Mucosa of stomach (tissue), 1 donor: ENCODE measurements around the gene TMSB4X.

Source experiments
- H3K27me3 ChIP-seq: one replicate; pipeline ENCODE4 v1.7.0; 2013; ENCODE audit warnings: mild to moderate bottlenecking, low read length; ENCODE audit not compliant: control insufficient read depth, insufficient read depth
- H3K36me3 ChIP-seq: one replicate; pipeline ENCODE4 v1.7.0; 2013; ENCODE audit warnings: low read length; ENCODE audit not compliant: control insufficient read depth, insufficient read depth
- H3K4me1 ChIP-seq: one replicate; pipeline ENCODE4 v1.7.0; 2013; ENCODE audit warnings: mild to moderate bottlenecking, low read length; ENCODE audit not compliant: control insufficient read depth, insufficient read depth
- H3K4me3 ChIP-seq: one replicate; pipeline ENCODE4 v1.7.0; 2013; ENCODE audit warnings: low read length
- H3K9ac ChIP-seq: one replicate; pipeline ENCODE4 v1.7.0; 2013; ENCODE audit warnings: mild to moderate bottlenecking, low read length, moderate library complexity
- H3K9me3 ChIP-seq: one replicate; pipeline ENCODE4 v1.7.0; 2013; ENCODE audit warnings: mild to moderate bottlenecking, low read length, moderate library complexity; ENCODE audit not compliant: control insufficient read depth
- donor health status: Pancreatic carcinoma.

The TMSB4X gene

GRCh38 chrX:12993826-12994225 lies 18.9 kb downstream of the TMSB4X start:
- Histone ChIP-seq H3K4me3 (no peak overlapping the region), H3K9me3 (no peaks in the 10 kb centered on the region), H3K36me3 (no peaks in the 10 kb centered on the region), H3K9ac (no peak overlapping the region), H3K27me3 (no peaks in the 10 kb centered on the region), H3K4me1 (peaks cover 30% of the 10 kb centered on the region)

GRCh38 chrX:12994321-12994720 lies 19.4 kb downstream of the TMSB4X start:
- Histone ChIP-seq H3K4me1 (peaks cover 33% of the 10 kb centered on the region), H3K9me3 (no peaks in the 10 kb centered on the region), H3K4me3 (no peak overlapping the region), H3K9ac (no peak overlapping the region), H3K36me3 (no peaks in the 10 kb centered on the region), H3K27me3 (no peaks in the 10 kb centered on the region)

DNA sequence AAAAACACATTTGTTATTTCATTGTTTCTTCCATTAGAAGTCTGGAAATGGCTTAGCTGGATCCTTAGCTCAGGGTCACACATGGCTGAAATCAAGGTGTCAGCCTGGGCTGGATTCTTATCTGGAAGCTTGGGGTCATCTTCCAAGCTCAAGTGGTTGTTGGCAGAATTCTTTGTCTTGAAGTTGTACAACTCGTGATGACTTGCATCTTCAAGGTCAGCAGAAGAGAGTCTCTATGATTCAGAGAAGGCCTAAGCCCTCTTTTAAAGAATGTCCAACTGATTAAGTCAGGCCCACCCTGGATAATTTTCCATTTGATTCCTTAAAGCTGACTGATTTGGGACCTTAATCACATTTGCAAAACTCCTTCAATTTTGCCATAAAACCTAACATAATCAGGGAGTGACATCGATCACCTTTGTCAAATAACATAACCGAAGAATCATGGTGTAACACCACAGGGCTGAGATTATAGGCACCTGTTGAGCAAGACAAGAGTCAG lies 22.1 kb downstream of the TMSB4X start:
- no peaks in the 10 kb centered on the region for H3K9me3 ChIP-seq
- H3K4me3 ChIP-seq: no peak overlapping the region
- H3K4me1 ChIP-seq: peaks cover 48% of the 10 kb centered on the region
- H3K27me3 ChIP-seq: no peaks in the 10 kb centered on the region
- H3K9ac ChIP-seq: no peak overlapping the region
- no peaks in the 10 kb centered on the region for H3K36me3 ChIP-seq

DNA sequence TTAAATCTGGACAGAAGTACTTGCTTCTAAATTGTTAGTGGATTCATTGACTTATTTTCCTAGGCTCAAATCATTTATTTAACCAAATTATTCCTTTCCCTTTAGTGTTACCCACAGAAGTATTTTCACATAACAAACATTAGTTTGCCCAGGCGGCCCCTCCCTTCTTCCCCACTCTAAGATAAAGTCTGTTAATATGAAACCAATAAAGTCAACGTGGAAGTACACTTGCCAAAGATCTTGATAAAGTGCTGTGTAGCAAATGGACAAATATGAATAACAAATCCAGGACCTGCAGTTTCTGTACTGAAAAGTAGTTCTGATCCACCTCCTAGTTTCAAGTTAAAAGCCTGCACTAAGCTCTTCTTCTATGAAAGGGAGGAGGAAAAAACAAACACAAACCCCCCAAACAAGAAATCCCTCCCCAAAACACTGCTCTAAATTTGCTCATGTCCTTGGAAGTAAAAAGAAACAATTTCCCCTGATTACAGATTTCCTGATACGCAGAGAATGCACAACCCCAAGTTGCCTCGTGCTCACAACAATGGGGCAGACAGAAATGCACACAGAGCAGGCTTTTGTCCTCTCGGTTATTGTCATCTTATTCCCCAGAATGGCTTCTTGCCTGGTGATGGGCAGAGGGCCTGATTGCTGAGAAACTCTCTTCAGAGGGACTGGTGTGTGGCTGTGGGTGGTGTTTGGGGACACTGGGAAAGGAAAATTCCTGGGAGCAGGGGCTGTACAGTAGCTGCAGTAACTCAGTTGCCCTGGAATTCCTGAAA lies 23.2 kb downstream of the TMSB4X start:
- H3K9ac ChIP-seq: peak overlapping the region; percentile 59
- H3K36me3 ChIP-seq: no peaks in the 10 kb centered on the region
- H3K9me3 ChIP-seq: no peaks in the 10 kb centered on the region
- peaks cover 48% of the 10 kb centered on the region for H3K4me1 ChIP-seq
- H3K27me3 ChIP-seq: no peaks in the 10 kb centered on the region
- no peak overlapping the region for H3K4me3 ChIP-seq

DNA sequence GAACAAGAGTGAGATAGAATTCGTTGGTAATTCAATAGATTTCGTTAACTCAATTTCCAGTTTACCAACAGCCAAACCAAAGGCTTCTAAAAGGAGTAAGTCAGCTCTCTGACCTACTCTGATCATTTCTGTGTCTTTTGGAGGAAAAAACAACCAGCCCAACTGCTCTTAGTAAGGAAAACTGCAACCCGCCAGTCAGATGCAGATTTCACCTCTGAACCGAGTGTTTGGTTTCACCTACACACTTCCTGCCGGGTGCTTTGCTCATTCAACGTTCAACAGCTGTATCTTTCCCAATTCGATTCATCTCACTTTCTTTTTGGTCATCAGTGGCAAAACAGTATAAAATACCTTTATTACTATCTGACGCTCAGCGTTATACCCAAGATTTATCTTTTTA lies 24.5 kb downstream of the TMSB4X start:
- H3K36me3 ChIP-seq: no peaks in the 10 kb centered on the region
- H3K4me1 ChIP-seq: peaks cover 41% of the 10 kb centered on the region
- no peak overlapping the region for H3K4me3 ChIP-seq
- H3K27me3 ChIP-seq: no peaks in the 10 kb centered on the region
- no peaks in the 10 kb centered on the region for H3K9me3 ChIP-seq
- H3K9ac ChIP-seq: no peak overlapping the region

DNA sequence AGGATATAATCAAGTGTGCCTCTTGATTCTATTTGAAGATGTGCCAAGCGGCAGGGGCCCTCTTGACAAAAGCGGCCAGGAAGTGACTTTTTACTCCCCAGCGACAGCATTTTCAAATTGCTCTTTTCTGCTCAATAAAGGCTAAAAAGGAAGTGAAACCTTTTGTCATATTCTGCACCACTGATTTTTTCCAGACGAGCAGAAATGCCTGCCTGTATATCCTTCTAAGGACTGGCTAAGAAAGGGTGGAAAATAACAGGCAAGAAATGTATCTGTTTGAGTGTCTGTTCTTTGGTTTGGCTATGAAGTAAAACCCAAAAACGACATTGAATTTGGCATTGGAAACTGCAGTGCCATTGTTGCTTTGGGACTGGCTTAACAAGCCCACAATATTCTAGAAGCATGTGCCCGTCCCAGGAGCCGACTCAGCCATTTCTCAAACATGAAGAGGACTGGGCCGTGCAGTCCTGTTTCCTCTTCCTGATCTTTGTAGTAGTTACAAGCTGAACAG lies 25.4 kb downstream of the TMSB4X start:
- Histone ChIP-seq H3K9me3 (no peaks in the 10 kb centered on the region), H3K4me1 (peaks cover 42% of the 10 kb centered on the region), H3K36me3 (no peaks in the 10 kb centered on the region), H3K27me3 (no peaks in the 10 kb centered on the region), H3K4me3 (no peak overlapping the region), H3K9ac (no peak overlapping the region)

DNA sequence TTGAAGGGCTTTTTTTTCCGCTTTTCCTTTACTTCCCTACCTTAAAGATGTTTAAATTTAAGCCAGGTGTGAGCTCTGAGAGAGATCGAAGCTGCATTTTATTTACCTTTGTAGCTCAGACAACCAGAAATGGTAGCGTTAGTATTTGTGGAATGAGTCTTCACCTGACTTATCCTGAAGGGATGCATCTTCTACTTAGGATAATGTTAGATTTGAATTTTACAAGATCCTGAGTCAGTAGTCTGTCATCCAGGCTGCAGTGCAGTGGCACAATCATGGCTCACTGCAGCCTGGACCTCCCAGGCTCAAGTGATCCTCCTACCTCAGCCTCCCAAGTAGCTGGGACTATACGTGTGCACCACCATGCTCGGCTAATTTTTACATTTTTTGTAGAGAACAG lies 26.2 kb downstream of the TMSB4X start:
- Histone ChIP-seq H3K27me3 (no peaks in the 10 kb centered on the region), H3K4me1 (peaks cover 41% of the 10 kb centered on the region), H3K9ac (no peak overlapping the region), H3K36me3 (no peaks in the 10 kb centered on the region), H3K9me3 (no peaks in the 10 kb centered on the region), H3K4me3 (no peak overlapping the region)

GRCh38 chrX:13001961-13002671 lies 27.2 kb downstream of the TMSB4X start:
- Histone ChIP-seq H3K4me3 (no peak overlapping the region), H3K27me3 (no peaks in the 10 kb centered on the region), H3K9me3 (no peaks in the 10 kb centered on the region), H3K36me3 (no peaks in the 10 kb centered on the region), H3K9ac (no peak overlapping the region), H3K4me1 (peaks cover 32% of the 10 kb centered on the region)

- Histone ChIP-seq H3K36me3 (no peaks in the 10 kb centered on the region), H3K4me3 (no peak overlapping the region), H3K4me1 (peaks cover 25% of the 10 kb centered on the region), H3K9ac (no peak overlapping the region), H3K27me3 (no peaks in the 10 kb centered on the region), H3K9me3 (no peaks in the 10 kb centered on the region)
Observed at GRCh38 chrX:13005661-13006473, 31.0 kb downstream of the TMSB4X start.

DNA sequence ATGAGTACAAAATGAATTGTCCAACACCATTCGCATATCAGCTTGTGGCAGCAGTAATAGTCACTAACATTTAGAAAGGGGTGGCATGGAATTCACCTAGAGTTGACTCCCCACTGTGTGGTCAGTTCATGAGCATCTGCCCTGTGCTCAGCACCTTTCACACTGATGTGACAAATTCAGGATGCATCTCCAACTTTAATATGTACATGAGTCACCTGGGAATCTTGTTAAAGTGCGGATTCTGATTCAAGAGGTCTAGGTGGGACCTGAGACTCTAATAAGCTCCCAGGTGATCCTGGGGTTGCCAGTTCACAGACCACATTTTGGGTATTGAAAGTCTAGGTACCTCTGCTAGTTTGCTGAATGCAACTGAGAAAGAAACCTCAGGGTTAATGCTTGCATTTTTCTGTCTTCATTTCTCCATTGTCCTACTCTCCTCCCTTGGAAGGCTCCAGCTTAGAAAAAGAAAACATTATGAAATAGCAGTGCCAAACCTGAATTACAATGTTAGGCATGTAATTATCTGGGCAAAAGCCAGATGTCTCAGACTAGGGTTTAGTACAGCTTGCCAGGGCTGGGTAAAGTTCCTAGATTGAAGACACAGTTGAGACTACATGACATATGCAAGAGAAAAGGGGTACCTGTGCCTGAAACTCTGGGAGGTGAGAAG lies 32.7 kb downstream of the TMSB4X start:
- Histone ChIP-seq H3K9me3 (no peaks in the 10 kb centered on the region), H3K4me3 (no peak overlapping the region), H3K4me1 (peaks cover 20% of the 10 kb centered on the region), H3K9ac (no peak overlapping the region), H3K27me3 (no peaks in the 10 kb centered on the region), H3K36me3 (no peaks in the 10 kb centered on the region)

DNA sequence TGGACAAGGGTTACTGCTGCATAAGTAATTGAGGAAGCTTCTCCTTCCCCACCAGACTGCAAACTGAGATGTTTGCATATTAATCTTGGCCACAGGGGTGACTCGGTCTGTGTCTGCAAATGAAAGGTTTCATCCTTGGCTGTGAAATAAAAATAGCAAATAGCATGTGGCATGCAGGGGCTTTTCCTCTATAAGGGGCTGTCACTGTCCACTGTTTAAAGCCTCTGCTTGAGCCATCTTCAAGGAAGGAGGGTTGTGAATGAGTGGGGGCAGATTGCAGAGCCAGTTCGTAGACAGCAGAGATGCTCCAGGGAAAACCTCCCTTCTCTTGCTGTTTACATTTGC lies 33.3 kb downstream of the TMSB4X start:
- H3K4me1 ChIP-seq: peaks cover 21% of the 10 kb centered on the region
- H3K9me3 ChIP-seq: no peaks in the 10 kb centered on the region
- no peak overlapping the region for H3K4me3 ChIP-seq
- H3K27me3 ChIP-seq: no peaks in the 10 kb centered on the region
- no peak overlapping the region for H3K9ac ChIP-seq
- H3K36me3 ChIP-seq: no peaks in the 10 kb centered on the region
